SJCRH30 (cell line): Measurements from ENCODE around the gene LIG3. TPM values are rescaled to one million over a fixed set of nuclear protein-coding genes. Genes with fewer than 3 reads are reported as not detected.

Source experiments
- total RNA-seq: library from RNA; depleted of rRNA; stranded (reverse); fragments of >200 nt; shearing (Covaris generic); gene quantifications from 2 replicates; pipeline ENCODE4 v1.2.3, GENCODE V29; 2014; rRNA removed

LIG3 gene
- total RNA-seq, 1 experiment from 2014 or later, result 90.6 TPM

Other genes with a start within 250 kb of the LIG3 start
- gene CCT6B, start 19.1 kb upstream of the LIG3 start, total RNA-seq, result 0.46 and 0.79 TPM in 2 replicates
- 22.4 and 25.4 TPM in 2 replicates for gene ZNF830, start 19.0 kb upstream of the LIG3 start, total RNA-seq
- 10.9 and 13.7 TPM in 2 replicates for gene RFFL, start 83.2 kb downstream of the LIG3 start, total RNA-seq
- gene RAD51D, start 139.3 kb downstream of the LIG3 start, total RNA-seq, result 8.2 and 9.7 TPM in 2 replicates
- gene FNDC8, start 141.1 kb downstream of the LIG3 start, total RNA-seq, result not detected in 2 replicates
- 23.9 and 24.9 TPM in 2 replicates for gene NLE1, start 161.8 kb downstream of the LIG3 start, total RNA-seq
- 0.24 and 0.51 TPM in 2 replicates for gene UNC45B, start 167.3 kb downstream of the LIG3 start, total RNA-seq
- not detected in 2 replicates for gene SLC35G3, start 213.9 kb downstream of the LIG3 start, total RNA-seq